NCI-H446 (cell line): ENCODE data around the gene GHITM.
A peak's percentile ranks its signal among the peaks of the same experiment; 100 is the strongest.
"Not testable (repeated sequence)": the region's sequence is repeated elsewhere in the genome, so short reads cannot be mapped to it uniquely, and the experiment has no call there.

Experiments
- DNase-seq, 2 experiments: peaks; one replicate each; lab custom pipeline; 2025; lab: John Stamatoyannopoulos, UW

The GHITM gene, protein sequence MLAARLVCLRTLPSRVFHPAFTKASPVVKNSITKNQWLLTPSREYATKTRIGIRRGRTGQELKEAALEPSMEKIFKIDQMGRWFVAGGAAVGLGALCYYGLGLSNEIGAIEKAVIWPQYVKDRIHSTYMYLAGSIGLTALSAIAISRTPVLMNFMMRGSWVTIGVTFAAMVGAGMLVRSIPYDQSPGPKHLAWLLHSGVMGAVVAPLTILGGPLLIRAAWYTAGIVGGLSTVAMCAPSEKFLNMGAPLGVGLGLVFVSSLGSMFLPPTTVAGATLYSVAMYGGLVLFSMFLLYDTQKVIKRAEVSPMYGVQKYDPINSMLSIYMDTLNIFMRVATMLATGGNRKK

GRCh38 chr10:84139126-84140035, at the start of gene GHITM:
GHITM (plus strand) TSS chr10:84139509; CDS start chr10:84141501, 1,992 bp downstream.
- peak; percentile 89 to 96 for DNase-seq

DNA sequence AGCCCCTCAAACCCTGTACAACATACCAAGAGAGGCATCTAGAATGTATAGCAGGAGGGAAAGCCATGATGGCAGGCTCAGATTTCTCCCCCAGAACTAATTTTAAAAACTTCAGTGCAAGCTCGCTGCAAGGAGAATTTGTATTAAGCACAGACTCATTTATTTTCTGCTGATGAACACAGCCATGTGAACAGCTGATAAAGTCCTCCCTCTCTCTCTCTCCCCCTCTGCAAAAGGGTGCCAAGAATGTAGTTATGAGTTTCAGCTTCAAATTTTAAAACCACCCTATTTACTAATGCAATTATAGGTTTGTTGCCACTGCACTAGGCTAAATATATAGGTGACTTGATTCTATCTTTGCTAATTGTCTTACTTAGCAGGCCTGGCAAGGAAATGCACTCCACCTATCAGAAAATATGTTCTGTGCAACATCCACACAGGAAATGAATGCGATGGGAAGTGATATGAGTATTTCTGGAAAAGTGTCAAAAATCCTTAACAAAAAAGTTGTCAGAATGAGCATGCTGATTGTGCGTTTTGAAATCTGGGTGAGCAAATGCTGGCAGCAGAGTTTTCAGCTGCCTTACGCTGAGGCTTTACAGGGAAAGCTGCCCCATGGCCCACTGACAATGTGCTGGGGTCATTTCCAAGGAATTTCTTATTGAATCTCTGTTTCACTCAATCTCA, 43.4 kb upstream of the GHITM start:
- peak in 1 of 2 experiments; percentile 4 for DNase-seq

DNA sequence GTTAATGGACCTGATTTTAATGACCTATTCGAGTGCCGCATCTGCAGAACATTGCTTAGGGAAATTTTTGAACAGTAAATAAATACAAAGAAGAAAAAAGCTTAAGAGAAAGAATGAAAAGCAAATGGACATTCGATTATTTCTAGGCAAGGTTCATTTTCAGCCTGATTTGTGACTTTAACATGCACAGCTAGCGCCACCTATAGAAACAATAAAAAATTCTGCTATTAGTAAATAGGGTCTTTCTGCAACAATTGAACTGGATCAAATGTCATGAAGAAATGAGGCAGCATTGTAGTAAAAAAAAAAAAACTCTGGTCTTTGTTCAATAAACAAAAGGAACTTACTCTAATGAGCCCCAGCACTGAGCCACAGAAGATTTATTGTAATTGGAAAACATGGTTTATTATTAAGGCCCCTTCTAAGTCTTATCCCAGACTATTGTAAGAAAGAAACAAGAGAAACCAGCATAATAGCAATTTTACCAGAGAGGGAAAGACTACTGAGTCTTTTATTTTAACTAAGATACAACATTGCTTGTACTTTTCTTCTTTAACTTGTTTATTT, 41.4 kb upstream of the GHITM start:
- DNase-seq, result peak in 1 of 2 experiments; percentile 43

DNA sequence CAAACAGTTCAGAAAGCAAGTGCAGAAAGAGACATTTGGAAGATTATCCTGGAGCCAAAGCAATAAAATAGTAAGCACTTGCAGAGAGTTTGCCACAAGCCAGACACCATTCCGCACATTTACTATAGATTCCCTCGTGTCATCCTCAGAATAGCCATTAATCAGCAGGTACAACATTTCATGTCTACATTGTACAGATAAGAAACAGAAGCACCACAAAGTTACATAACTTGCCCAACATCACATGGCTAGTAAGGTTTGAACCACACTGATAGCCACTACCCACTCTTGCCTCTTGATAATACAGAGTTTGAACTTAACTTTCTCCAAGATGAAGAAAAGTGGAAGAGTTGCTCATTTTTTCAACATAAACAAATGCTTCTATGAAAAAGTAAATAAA, 40.6 kb upstream of the GHITM start:
- DNase-seq, result no peak

GRCh38 chr10:84101042-84101441, 38.3 kb upstream of the GHITM start:
- peak in 1 of 2 experiments; percentile 3 for DNase-seq

DNA sequence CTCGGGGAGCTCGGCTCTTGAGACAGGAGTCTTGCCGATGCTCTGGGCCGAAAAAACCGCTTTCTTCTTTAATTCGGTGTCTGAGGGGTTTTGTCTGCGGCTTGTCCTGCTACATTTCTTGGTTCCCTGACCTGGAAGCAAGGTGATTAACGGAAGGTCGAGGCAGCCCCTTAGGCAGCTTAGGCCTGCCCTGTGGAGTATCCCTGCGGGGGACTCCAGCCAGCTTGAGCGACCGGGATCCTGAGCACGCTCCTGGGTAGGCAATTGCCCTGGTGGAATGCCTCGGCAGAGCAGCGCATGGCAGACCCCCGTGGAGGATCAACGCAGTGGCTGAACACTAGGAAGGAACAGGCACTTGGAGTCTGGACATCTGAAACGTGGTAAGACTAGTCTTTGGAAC, 30.5 kb upstream of the GHITM start:
- DNase-seq, result no peak

DNA sequence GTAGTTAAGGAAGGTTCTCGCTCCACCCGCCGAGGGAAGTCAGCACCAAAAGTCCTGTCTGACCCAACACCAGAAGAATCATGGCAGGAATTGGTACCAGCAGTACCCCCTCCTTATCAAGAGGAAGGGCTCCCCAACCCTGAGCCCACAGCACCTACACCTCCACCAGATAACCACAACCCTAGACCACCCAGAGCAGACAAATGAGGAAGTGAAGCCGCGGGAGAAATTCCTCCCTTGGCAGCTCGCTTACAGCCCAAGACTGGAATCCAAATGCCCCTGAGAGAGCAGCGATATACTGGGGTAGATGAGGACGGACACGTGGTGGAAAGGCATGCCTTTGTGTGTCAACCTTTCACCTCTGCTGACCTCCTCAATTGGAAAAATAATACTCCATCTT, 29.5 kb upstream of the GHITM start:
- not testable (repeated sequence) for DNase-seq

DNA sequence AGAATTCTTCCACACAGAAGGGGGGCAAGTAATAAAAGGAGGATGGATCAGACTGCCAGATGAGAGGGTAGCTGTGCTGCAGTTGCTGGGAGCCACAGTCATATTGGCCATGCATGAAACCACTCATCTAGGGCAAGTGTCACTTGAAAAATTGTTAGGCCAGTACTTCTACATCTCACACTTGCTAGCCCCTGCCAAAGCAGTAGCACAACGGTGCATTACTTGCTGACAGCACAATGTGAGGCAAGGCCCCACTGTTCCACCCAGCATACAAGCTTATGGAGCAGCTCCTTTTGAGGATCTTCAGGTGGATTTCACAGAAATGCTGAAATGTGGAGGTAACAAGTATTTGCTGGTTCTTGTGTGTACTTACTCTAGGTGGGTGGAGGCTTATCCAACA, 25.8 kb upstream of the GHITM start:
- not testable (repeated sequence) for DNase-seq

DNA sequence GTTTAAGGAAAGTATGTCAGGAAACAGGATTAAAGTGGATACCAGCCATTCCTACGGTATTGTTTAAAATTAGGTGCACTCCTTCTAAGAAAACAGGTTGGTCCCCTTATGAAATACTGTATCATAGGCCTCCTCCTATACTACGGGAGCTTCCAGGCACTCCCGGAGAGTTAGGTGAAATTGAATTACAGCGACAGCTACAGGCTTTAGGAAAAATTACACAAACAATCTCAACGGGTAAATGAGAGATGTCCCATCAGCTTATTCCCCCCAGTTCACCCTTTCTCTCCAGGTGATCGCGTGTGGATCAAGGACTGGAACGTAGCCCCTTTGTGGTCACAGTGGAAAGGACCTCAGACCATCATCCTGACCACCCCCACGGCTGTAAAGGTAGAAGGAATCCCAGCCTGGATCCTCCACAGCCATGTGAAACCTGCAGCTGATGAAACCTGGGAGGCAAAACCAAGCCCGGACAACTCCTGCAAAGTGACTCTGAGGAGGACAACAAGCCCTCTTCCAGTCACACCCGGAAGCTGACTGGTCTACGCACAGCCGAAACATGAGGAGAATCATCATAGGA, 25.1 kb upstream of the GHITM start:
- DNase-seq, result no peak

DNA sequence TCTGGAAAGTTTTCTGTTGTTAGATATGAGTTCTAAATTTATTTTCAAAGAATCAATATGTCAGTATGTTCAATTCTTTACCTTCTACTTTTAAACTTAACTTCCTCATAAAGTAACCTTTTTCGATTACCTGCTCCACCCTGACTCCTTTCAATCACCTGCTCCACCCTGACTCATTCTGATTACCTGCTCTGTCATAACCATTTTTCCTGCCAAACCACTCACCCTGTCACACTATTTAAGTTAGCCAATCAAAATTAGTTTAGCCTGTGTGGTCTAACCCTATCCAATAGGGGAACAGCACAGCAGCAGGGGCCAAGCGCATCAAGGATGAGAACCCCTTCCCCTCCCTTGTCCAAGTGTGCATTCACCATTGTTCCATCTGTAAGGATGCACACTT, 22.1 kb upstream of the GHITM start:
- not testable (repeated sequence) for DNase-seq

DNA sequence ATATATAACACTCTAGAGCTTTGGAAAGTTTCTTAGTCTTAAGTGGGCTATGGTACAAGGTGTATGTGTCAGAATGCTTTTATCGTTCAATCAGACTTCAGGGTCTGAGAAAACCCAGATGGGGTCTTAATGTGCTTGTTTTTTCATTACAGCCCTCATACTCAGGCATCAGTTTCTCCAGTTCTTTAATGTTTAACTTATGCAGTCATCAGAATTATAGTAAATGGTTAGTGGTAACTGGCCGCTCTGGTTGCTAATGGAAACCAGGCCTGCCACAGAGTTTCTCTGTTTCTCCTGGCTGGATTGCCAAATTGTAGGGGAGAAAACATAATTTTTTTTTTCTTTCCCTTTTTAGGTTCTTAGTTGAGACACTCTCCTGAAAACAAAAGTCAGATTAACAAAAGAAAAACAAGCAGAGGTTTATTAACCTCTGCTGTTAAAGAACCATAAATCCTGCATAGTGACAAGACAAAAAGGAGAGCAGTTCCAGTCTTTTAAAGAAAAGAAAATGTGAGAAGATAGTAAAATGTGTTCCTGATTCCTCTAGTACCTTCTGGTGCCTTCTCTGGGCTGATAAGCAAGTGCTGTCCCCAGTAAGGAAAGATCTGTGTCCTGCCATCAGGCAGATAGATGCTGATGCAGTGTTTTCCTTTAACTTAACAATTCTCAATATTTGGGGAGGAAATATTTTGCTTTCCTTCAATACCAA, 21.5 kb upstream of the GHITM start:
- DNase-seq, result no peak

DNA sequence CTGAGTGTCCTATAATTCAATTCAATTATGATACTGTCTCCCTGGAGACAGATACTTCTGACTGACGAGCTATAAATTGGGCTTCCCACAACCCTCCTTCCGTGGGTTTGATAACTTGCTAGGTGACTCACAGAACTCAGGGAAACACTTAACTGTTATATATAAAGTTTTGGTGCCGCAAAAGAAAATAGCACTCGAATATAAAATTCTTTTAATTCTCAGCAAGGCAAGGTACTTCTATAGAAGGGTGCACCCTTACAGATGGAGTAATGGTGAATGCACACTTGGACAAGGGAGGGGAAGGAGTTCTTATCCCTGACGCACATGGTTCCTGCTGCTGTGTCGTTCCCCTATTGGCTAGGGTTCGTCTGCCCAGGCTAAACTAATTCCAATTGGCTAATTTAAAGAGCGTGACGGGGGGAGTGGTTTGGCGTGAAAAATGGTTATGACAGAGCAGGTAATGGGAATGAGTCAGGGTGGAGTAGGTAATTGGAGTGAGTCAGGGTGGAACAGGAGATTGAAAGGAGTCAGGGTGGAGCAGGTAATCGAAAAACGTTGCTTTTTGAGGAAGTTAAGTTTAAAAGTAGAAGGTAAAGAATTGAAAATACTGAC, 20.8 kb upstream of the GHITM start:
- DNase-seq, result no peak

GRCh38 chr10:84123362-84123761, 15.9 kb upstream of the GHITM start:
- DNase-seq, result no peak

GRCh38 chr10:84125910-84126784, 13.2 kb upstream of the GHITM start:
- not testable (repeated sequence) for DNase-seq

- DNase-seq, result no peak
These were observed 12.5 kb upstream of the GHITM start for GRCh38 chr10:84126785-84127167.

GRCh38 chr10:84135836-84136235, 3.5 kb upstream of the GHITM start:
- DNase-seq, result no peak

GRCh38 chr10:84137811-84138210, 1.5 kb upstream of the GHITM start:
- DNase-seq, result no peak

DNA sequence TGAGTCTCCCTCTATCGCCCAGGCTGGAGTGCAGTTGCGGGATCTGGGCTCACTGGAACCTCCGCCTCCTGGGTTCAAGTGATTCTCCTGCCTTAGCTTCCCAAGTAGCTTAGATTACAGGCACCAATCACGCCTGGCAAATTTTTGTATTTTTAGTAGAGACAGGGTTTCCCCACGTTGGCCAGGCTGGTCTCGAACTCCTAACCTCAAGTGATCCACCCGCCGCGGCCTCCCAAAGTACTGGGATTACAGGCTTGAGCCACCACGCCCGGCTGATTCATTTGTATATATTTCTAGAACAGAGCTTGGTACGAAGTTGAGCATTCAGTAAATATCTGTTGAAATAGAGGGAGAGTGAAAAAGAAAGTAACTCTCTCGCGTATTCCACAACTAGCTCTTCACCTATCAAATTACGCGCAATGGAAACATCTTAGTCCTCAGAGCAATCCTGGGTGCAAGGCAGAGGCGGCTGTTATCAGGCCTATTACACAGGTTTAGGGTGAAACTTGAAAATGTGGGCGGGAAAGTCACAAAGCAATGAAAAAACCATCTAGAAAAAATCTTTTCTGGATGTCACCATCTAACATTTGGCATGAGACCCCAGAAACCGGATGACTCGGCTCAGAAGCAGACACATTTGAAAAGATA, 707 bp upstream of the GHITM start:
- no peak for DNase-seq

DNA sequence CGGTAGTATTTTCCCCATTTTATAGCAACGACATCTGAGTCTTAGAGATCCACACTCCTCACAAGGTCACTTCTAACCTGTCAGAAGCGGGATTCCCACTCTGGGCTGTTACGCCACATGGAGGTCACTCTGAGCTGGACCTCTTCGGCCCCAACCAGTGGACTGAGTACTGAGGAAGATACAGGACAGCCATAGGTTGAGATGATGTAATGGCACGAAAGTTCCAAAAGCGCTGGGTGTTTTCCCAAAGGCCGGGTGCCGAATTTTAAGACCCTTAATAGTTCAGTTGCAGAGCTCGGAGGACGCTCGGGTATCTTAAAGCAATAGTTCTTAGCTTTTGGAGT, 699 bp downstream of the GHITM start:
- no peak for DNase-seq
